Gastroesophageal sphincter (tissue), 4 donors: Measurements from ENCODE around the gene IGFBP7. TPM values are rescaled to one million over a fixed set of nuclear protein-coding genes. Genes with fewer than 3 reads are reported as not detected.
A peak's percentile ranks its signal among the peaks of the same experiment; 100 is the strongest.

Experiments used
- ATAC-seq: fragments of 150-250 bp; one replicate; pipeline ENCODE4 v1.9.1; 2016; ENCODE audit warnings: mild to moderate bottlenecking, moderate library complexity
- H3K27ac ChIP-seq, 4 donors: fragments of 200-600 bp; sonication (generic) in 3 of 4; 1 replicate in 3 of 4; 2 replicates in 1 of 4; pipeline ENCODE4 v1.5.1; 2016 to 2019
- H3K27me3 ChIP-seq: fragments of 200-600 bp; sonication (generic); one replicate; pipeline ENCODE4 v1.5.1; 2019
- H3K36me3 ChIP-seq, 2 donors: fragments of 200-600 bp; sonication (generic); one replicate each; pipeline ENCODE4 v1.5.1; 2019; ENCODE audit warnings: control low read depth in 1 of 2
- H3K4me1 ChIP-seq, 3 donors: fragments of 200-600 bp; sonication (generic); 1 replicate in 2 of 3; 2 replicates in 1 of 3; pipeline ENCODE4 v1.5.1; 2016 to 2019; ENCODE audit warnings: control low read depth in 2 of 3
- H3K4me3 ChIP-seq, 2 donors: fragments of 200-600 bp; sonication (generic); one replicate each; pipeline ENCODE4 v1.5.1; 2019; ENCODE audit warnings: mild to moderate bottlenecking in 1 of 2, moderate library complexity in 1 of 2
- H3K9me3 ChIP-seq, 3 donors: fragments of 200-600 bp; sonication (generic); one replicate each; pipeline ENCODE4 v1.5.1; 2017 to 2019; ENCODE audit warnings: control low read depth in 2 of 3
- CTCF ChIP-seq, 4 experiments: fragments of 200-600 bp in 2 of 4; fragments of 450-650 bp in 2 of 4; sonication (generic) in 1 of 4; IDR thresholded peaks; one replicate each; pipeline ENCODE4 v1.5.1; 2017 to 2019; ENCODE audit warnings: antibody characterized with exemption in 4 of 4, mild to moderate bottlenecking in 2 of 4, moderate library complexity in 2 of 4
- EP300 ChIP-seq: sonication (generic); formaldehyde crosslinking; IDR thresholded peaks from one replicate; pipeline ENCODE4 v1.6.1; 2017; ENCODE audit warnings: antibody characterized with exemption, mild to moderate bottlenecking
- POLR2A ChIP-seq, 2 donors: fragments of 450-650 bp; IDR thresholded peaks; one replicate each; pipeline ENCODE4 v1.6.1; 2017; ENCODE audit warnings: antibody characterized with exemption in 2 of 2, mild to moderate bottlenecking in 2 of 2, moderate library complexity in 1 of 2
- POLR2AphosphoS5 ChIP-seq: sonication (generic); formaldehyde crosslinking; IDR thresholded peaks from one replicate; pipeline ENCODE4 v1.6.1; 2017; ENCODE audit warnings: antibody characterized with exemption
- WGBS, 2 donors: methylation state at CpG; one replicate each; pipeline ENCODE4 v1.1.5; 2018; ENCODE audit warnings: low coverage in 1 of 2; 5-methylcytosine and 5-hydroxymethylcytosine counted together
- total RNA-seq, 4 donors: library from RNA; depleted of rRNA; stranded (reverse); fragments of >200 nt; gene quantifications; one replicate each; pipeline ENCODE4 v1.1.0, GENCODE V29; 2016

IGFBP7 gene
- total RNA-seq, 4 donors from 2014 or later, result 478 to 876 (median 798) TPM

DNA sequence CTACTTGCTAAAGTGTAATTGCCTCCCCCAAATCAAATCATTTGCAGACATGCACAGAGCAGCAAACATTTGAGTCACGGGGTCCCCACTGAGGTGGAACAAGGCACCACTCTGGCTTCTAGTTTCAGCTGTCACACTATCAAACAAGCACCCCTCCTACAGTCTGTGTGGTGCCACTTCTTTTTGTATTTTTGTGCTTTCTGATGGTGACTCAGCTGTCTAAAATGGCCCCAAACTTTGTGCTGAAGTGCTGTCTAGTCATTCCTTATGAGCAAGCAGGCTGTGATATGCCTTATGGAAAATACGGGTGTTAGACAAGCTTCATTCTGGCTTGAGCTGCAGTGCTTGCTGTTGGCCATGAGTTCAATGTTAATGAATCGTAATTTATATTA, 15.4 kb downstream of the IGFBP7 start:
- Histone ChIP-seq H3K9me3 (no peaks in the 10 kb centered on the region), H3K36me3 (peaks cover 0 to 7% of the 10 kb centered on the region in 2 donors), H3K27me3 (no peaks in the 10 kb centered on the region), H3K4me3 (no peak overlapping the region), H3K4me1 (peaks cover 35 to 94% (median 35%) of the 10 kb centered on the region in 3 donors), H3K27ac (peak overlapping the region; percentile 41 to 99 (median 55))
- TF ChIP-seq EP300 (no peak), POLR2AphosphoS5 (no peak), POLR2A (IDR thresholded peaks at IDR 0.05) (no peak), CTCF (IDR thresholded peaks at IDR 0.05) (no peak)
- no peak for ATAC-seq
- 51 to 70% methylated on average over 3 of the region's 3 CpGs for WGBS, 2 donors

- ATAC-seq, result peak; percentile 69
- Histone ChIP-seq H3K27me3 (no peaks in the 10 kb centered on the region), H3K36me3 (peaks cover 0 to 7% of the 10 kb centered on the region in 2 donors), H3K9me3 (no peaks in the 10 kb centered on the region), H3K4me1 (peaks cover 30 to 87% (median 35%) of the 10 kb centered on the region in 3 donors), H3K4me3 (no peak overlapping the region), H3K27ac (peak overlapping the region; percentile 41 to 99 (median 68))
- no peak for TF ChIP-seq POLR2AphosphoS5
- TF ChIP-seq POLR2A (IDR thresholded peaks at IDR 0.05), result no peak
- no peak for TF ChIP-seq EP300
- TF ChIP-seq CTCF (IDR thresholded peaks at IDR 0.05), result no peak
- 10 to 30% methylated on average over 2 to 6 of the region's 6 CpGs for WGBS, 2 donors
These were observed 16.0 kb downstream of the IGFBP7 start for GRCh38 chr4:57093845-57094831.

- Histone ChIP-seq H3K27me3 (no peaks in the 10 kb centered on the region), H3K27ac (peak overlapping the region in 3 of 4 donors; percentile 6 to 59 (median 43)), H3K9me3 (no peaks in the 10 kb centered on the region), H3K4me3 (no peak overlapping the region), H3K4me1 (peaks cover 8 to 63% (median 23%) of the 10 kb centered on the region in 3 donors), H3K36me3 (peaks cover 0 to 14% of the 10 kb centered on the region in 2 donors)
- no peak for ATAC-seq
- no peak for TF ChIP-seq EP300
- TF ChIP-seq POLR2A (IDR thresholded peaks at IDR 0.05), result no peak
- no peak for TF ChIP-seq CTCF (IDR thresholded peaks at IDR 0.05)
- no peak for TF ChIP-seq POLR2AphosphoS5
- 41 to 56% methylated on average over 3 of the region's 3 CpGs for WGBS, 2 donors
These were observed 18.5 kb downstream of the IGFBP7 start for GRCh38 chr4:57091657-57092162.

DNA sequence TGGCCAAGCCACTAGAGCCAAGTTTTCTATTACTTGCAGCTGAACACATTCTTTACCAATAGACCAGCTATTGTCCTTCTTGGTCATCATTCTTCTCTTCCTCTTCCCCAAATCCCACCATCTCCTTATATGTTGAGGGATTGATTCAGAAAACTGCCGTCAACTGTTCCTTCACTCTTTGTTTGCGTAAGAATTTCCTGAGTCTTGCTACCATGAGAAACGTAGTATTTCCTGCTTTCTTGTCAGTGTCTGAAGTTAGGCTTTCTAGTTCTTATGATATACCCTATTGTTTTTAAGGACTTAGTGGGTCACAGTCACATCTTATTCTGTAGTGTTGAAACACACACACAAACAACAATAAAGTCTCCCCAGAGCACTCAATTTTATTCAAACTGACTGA, 20.1 kb downstream of the IGFBP7 start:
- no peaks in the 10 kb centered on the region for H3K9me3 ChIP-seq
- no peak for ATAC-seq
- peaks cover 0 to 14% of the 10 kb centered on the region in 2 donors for H3K36me3 ChIP-seq
- H3K4me1 ChIP-seq, result peaks cover 8 to 46% (median 18%) of the 10 kb centered on the region in 3 donors
- TF ChIP-seq POLR2AphosphoS5, result no peak
- TF ChIP-seq POLR2A (IDR thresholded peaks at IDR 0.05), result no peak
- TF ChIP-seq CTCF (IDR thresholded peaks at IDR 0.05), result no peak
- no peak for TF ChIP-seq EP300
- H3K27ac ChIP-seq, result peak overlapping the region in 1 of 4 donors; percentile 16
- H3K4me3 ChIP-seq, result no peak overlapping the region
- WGBS, 2 donors, result 62 to 96% methylated on average over 3 of the region's 3 CpGs
- H3K27me3 ChIP-seq, result no peaks in the 10 kb centered on the region
